ENCODE results near the gene PDP2. TPM values are rescaled to one million over a fixed set of nuclear protein-coding genes. Genes with fewer than 3 reads are reported as not detected.

PDP2 gene
- total RNA-seq, 1 donor from 2014 or later, result 43.3 TPM

- peaks cover 36% of the 10 kb centered on the region for H3K4me1 Mint-ChIP-seq (ENCODE audit: low read depth)
- no peaks in the 10 kb centered on the region for H3K36me3 Mint-ChIP-seq (ENCODE audit: low read depth)
- H3K9me3 Mint-ChIP-seq, result no peaks in the 10 kb centered on the region
- peaks cover 26% of the 10 kb centered on the region for H3K27me3 Mint-ChIP-seq (ENCODE audit: insufficient read depth)
- no peak overlapping the region for H3K27ac Mint-ChIP-seq
- DNase-seq (ENCODE audit: low spot score), result no peak
- intact Hi-C loops (cut with micrococcal nuclease), result no loop called here
- H3K4me3 Mint-ChIP-seq, result peak overlapping the region; percentile 41
Observed at GRCh38 chr16:66923866-66924265, 43.6 kb downstream of the PDP2 start.

GRCh38 chr16:66924527-66925321 lies 44.4 kb downstream of the PDP2 start:
- Mint-ChIP-seq H3K4me1 (ENCODE audit: low read depth) (peaks cover 39% of the 10 kb centered on the region), H3K36me3 (ENCODE audit: low read depth) (peaks cover 2% of the 10 kb centered on the region), H3K4me3 (peak overlapping the region; percentile 49), H3K9me3 (no peaks in the 10 kb centered on the region), H3K27ac (no peak overlapping the region), H3K27me3 (ENCODE audit: insufficient read depth) (peaks cover 20% of the 10 kb centered on the region)
- DNase-seq (ENCODE audit: low spot score), result peak; percentile 24
- intact Hi-C loops (cut with micrococcal nuclease), result no loop called here

- Mint-ChIP-seq H3K27ac (peak within 1 kb of the TSS; percentile 58), H3K9me3 (no peaks in the 10 kb centered on the region), H3K36me3 (ENCODE audit: low read depth) (peaks cover 2% of the 10 kb centered on the region), H3K4me1 (ENCODE audit: low read depth) (peaks cover 39% of the 10 kb centered on the region), H3K27me3 (ENCODE audit: insufficient read depth) (peaks cover 20% of the 10 kb centered on the region), H3K4me3 (peak within 1 kb of the TSS; percentile 75)
- intact Hi-C loops (cut with micrococcal nuclease), result no loop called here
- no peak for DNase-seq (ENCODE audit: low spot score)
Observed at GRCh38 chr16:66925322-66925840, 45.1 kb downstream of the PDP2 start, which contains the start of gene RRAD. TSS of gene RRAD (minus strand) at chr16:66925535. CDS start at chr16:66925179, 356 bp downstream.

- intact Hi-C loops (cut with micrococcal nuclease), result no loop called here
- no peak for DNase-seq (ENCODE audit: low spot score)
- Mint-ChIP-seq H3K9me3 (no peaks in the 10 kb centered on the region), H3K27ac (no peak overlapping the region), H3K4me3 (peak overlapping the region; percentile 30), H3K27me3 (ENCODE audit: insufficient read depth) (peaks cover 15% of the 10 kb centered on the region), H3K4me1 (ENCODE audit: low read depth) (peaks cover 39% of the 10 kb centered on the region), H3K36me3 (ENCODE audit: low read depth) (peaks cover 2% of the 10 kb centered on the region)
Observed at GRCh38 chr16:66926171-66926947, 46.0 kb downstream of the PDP2 start.

- intact Hi-C loops (cut with micrococcal nuclease), result no loop called here
- H3K27me3 Mint-ChIP-seq (ENCODE audit: insufficient read depth), result peaks cover 14% of the 10 kb centered on the region
- H3K36me3 Mint-ChIP-seq (ENCODE audit: low read depth), result peaks cover 5% of the 10 kb centered on the region
- H3K27ac Mint-ChIP-seq, result no peak overlapping the region
- DNase-seq (ENCODE audit: low spot score), result no peak
- H3K9me3 Mint-ChIP-seq, result no peaks in the 10 kb centered on the region
- H3K4me1 Mint-ChIP-seq (ENCODE audit: low read depth), result peaks cover 44% of the 10 kb centered on the region
- no peak overlapping the region for H3K4me3 Mint-ChIP-seq
Observed at GRCh38 chr16:66926961-66927436, 46.7 kb downstream of the PDP2 start.

GRCh38 chr16:66927918-66928649 lies 47.8 kb downstream of the PDP2 start:
- Mint-ChIP-seq H3K4me3 (no peak overlapping the region), H3K36me3 (ENCODE audit: low read depth) (peaks cover 13% of the 10 kb centered on the region), H3K27ac (peak overlapping the region; percentile 61), H3K4me1 (ENCODE audit: low read depth) (peaks cover 54% of the 10 kb centered on the region), H3K9me3 (no peaks in the 10 kb centered on the region), H3K27me3 (ENCODE audit: insufficient read depth) (peaks cover 14% of the 10 kb centered on the region)
- DNase-seq (ENCODE audit: low spot score), result no peak
- intact Hi-C loops (cut with micrococcal nuclease), result loop anchor here (1.0 to 2.0 kb wide), 2 partner anchors 33 to 97 kb away; partner anchors contain the start of gene NAE1

- Mint-ChIP-seq H3K27ac (peak overlapping the region; percentile 61), H3K27me3 (ENCODE audit: insufficient read depth) (peaks cover 11% of the 10 kb centered on the region), H3K4me1 (ENCODE audit: low read depth) (peaks cover 52% of the 10 kb centered on the region), H3K9me3 (no peaks in the 10 kb centered on the region), H3K4me3 (no peak overlapping the region), H3K36me3 (ENCODE audit: low read depth) (peaks cover 19% of the 10 kb centered on the region)
- no peak for DNase-seq (ENCODE audit: low spot score)
- intact Hi-C loops (cut with micrococcal nuclease), result loop anchor here (1.0 to 2.0 kb wide), 2 partner anchors 34 to 98 kb away; partner anchors contain the start of gene NAE1
Observed at GRCh38 chr16:66928702-66929388, 48.5 kb downstream of the PDP2 start.

GRCh38 chr16:66930189-66930588 lies 49.9 kb downstream of the PDP2 start:
- H3K9me3 Mint-ChIP-seq, result no peaks in the 10 kb centered on the region
- H3K4me3 Mint-ChIP-seq, result no peak overlapping the region
- no peak overlapping the region for H3K27ac Mint-ChIP-seq
- peaks cover 5% of the 10 kb centered on the region for H3K27me3 Mint-ChIP-seq (ENCODE audit: insufficient read depth)
- H3K36me3 Mint-ChIP-seq (ENCODE audit: low read depth), result peaks cover 24% of the 10 kb centered on the region
- DNase-seq (ENCODE audit: low spot score), result no peak
- intact Hi-C loops (cut with micrococcal nuclease), result no loop called here
- peaks cover 54% of the 10 kb centered on the region for H3K4me1 Mint-ChIP-seq (ENCODE audit: low read depth)

- DNase-seq (ENCODE audit: low spot score), result no peak
- peaks cover 25% of the 10 kb centered on the region for H3K36me3 Mint-ChIP-seq (ENCODE audit: low read depth)
- no peak overlapping the region for H3K27ac Mint-ChIP-seq
- no peaks in the 10 kb centered on the region for H3K9me3 Mint-ChIP-seq
- peaks cover under 1% of the 10 kb centered on the region for H3K27me3 Mint-ChIP-seq (ENCODE audit: insufficient read depth)
- peaks cover 57% of the 10 kb centered on the region for H3K4me1 Mint-ChIP-seq (ENCODE audit: low read depth)
- H3K4me3 Mint-ChIP-seq, result peak overlapping the region; percentile 71
- intact Hi-C loops (cut with micrococcal nuclease), result no loop called here
Observed at GRCh38 chr16:66931665-66932064, 51.4 kb downstream of the PDP2 start.

- Mint-ChIP-seq H3K36me3 (ENCODE audit: low read depth) (peaks cover 27% of the 10 kb centered on the region), H3K27ac (peak overlapping the region; percentile 33), H3K4me1 (ENCODE audit: low read depth) (peaks cover 61% of the 10 kb centered on the region), H3K4me3 (peak overlapping the region; percentile 96), H3K27me3 (ENCODE audit: insufficient read depth) (no peaks in the 10 kb centered on the region), H3K9me3 (no peaks in the 10 kb centered on the region)
- intact Hi-C loops (cut with micrococcal nuclease), result no loop called here
- no peak for DNase-seq (ENCODE audit: low spot score)
Observed at GRCh38 chr16:66932076-66932475, 51.8 kb downstream of the PDP2 start.

GRCh38 chr16:66933776-66934137 lies 53.4 kb downstream of the PDP2 start:
- intact Hi-C loops (cut with micrococcal nuclease), result loop anchor here (1.0 to 2.0 kb wide), 3 partner anchors 14 to 61 kb away; partner anchors contain the start of gene PDP2

More at GRCh38 chr16:66933776-66934137, 53.4 kb downstream of the PDP2 start:
- peak overlapping the region; percentile 96 for H3K4me3 Mint-ChIP-seq
- H3K9me3 Mint-ChIP-seq, result no peaks in the 10 kb centered on the region
- H3K27ac Mint-ChIP-seq, result peak overlapping the region; percentile 87
- peaks cover 31% of the 10 kb centered on the region for H3K36me3 Mint-ChIP-seq (ENCODE audit: low read depth)
- H3K27me3 Mint-ChIP-seq (ENCODE audit: insufficient read depth), result no peaks in the 10 kb centered on the region
- H3K4me1 Mint-ChIP-seq (ENCODE audit: low read depth), result peaks cover 58% of the 10 kb centered on the region
- DNase-seq (ENCODE audit: low spot score), result no peak
